Kidney (tissue), 14 donors: ENCODE data around the gene DRD4. TPM values are rescaled to one million over a fixed set of nuclear protein-coding genes. Genes with fewer than 3 reads are reported as not detected.

Experiments used
- DNase-seq, 5 donors: peaks; one replicate each; pipeline ENCODE4 v3.0.0-alpha.2; 2013 to 2020
- FAIRE-seq: peaks from 2 replicates; lab custom pipeline; 2012; peaks lifted over from hg19 to GRCh38; lab: Jason Lieb, UNC
- H3K27ac ChIP-seq, 2 donors: one replicate each; pipeline ENCODE4 v1.7.0; 2013; ENCODE audit warnings: low read depth in 2 of 2, low read length in 2 of 2, inconsistent platforms in 1 of 2
- H3K27me3 ChIP-seq: one replicate; pipeline ENCODE4 v1.7.1; 2013; ENCODE audit warnings: low read length, inconsistent platforms; ENCODE audit not compliant: control insufficient read depth, insufficient read depth
- H3K36me3 ChIP-seq, 3 donors: one replicate each; pipeline versions ENCODE4 v1.7.0 to v1.7.1; 2013; ENCODE audit warnings: low read length in 3 of 3, control low read depth in 1 of 3, inconsistent platforms in 1 of 3; ENCODE audit not compliant: insufficient read depth in 3 of 3, control insufficient read depth in 2 of 3
- H3K4me1 ChIP-seq, 3 donors: one replicate each; pipeline versions ENCODE4 v1.7.0 to v1.7.1; 2013; ENCODE audit warnings: low read length in 3 of 3, inconsistent platforms in 1 of 3, low read depth in 1 of 3; ENCODE audit not compliant: control insufficient read depth in 2 of 3, insufficient read depth in 2 of 3
- H3K4me3 ChIP-seq, 3 donors: one replicate each; pipeline versions ENCODE4 v1.7.0 to v1.8.1; 2013; ENCODE audit warnings: low read length in 3 of 3, control low read depth in 1 of 3, inconsistent platforms in 1 of 3
- H3K9ac ChIP-seq, 3 donors: one replicate each; pipeline versions ENCODE4 v1.7.0 to v1.7.1; 2013; ENCODE audit warnings: low read length in 3 of 3, control low read depth in 1 of 3, inconsistent platforms in 1 of 3
- H3K9me3 ChIP-seq, 3 donors: one replicate each; pipeline versions ENCODE4 v1.7.0 to v1.7.1; 2013; ENCODE audit warnings: low read length in 3 of 3, control low read depth in 1 of 3, inconsistent platforms in 1 of 3; ENCODE audit not compliant: control insufficient read depth in 2 of 3, insufficient read depth in 1 of 3
- intact Hi-C: fragments of 100-400 bp; cut with DNase I; formaldehyde crosslinking; loops from one replicate; pipeline ENCODE4 v1.11.1; 2022
- polyA plus RNA-seq: library from polyadenylated mRNA; stranded (reverse); fragments of 350-450 nt; fragmentation: Illumina TruSeq; extraction: RNeasy Lipid Tissue Mini Kit (QIAGEN cat#74804); gene quantifications from one replicate; pipeline ENCODE4 v1.2.3, GENCODE V29; 2014; ENCODE audit warnings: low read depth, low replicate concordance; ENCODE audit not compliant: insufficient read depth
- total RNA-seq: library from RNA; stranded (reverse); fragmentation: NEBNext Ultra II Directional; extraction: Animal tissue kit (Norgen Biotek cat#: 25700); gene quantifications from one replicate; pipeline ENCODE4 v1.2.1, GENCODE V29; 2021
- TF ChIP-seq, protein P1 (sequence below): IDR thresholded peaks from 3 replicates; pipeline ENCODE4 v1.5.1; 2012; ENCODE audit warnings: mild to moderate bottlenecking, moderate library complexity, borderline replicate concordance; ENCODE audit not compliant: insufficient read depth; ENCODE audit errors: extremely low read depth
- donor health status: control.
- donor health status: control.
- donor health status: control.
- donor health status: control.
- donor health status: control.
- donor health status: DM: yes; HTN: yes; CAD: no.
- donor health status: Normal renal cell carcinoma (clear cell type).

The DRD4 gene
- total and polyA plus RNA-seq, 2 donors from 2014 or later: 0.47 to 1.1 TPM

DNA sequence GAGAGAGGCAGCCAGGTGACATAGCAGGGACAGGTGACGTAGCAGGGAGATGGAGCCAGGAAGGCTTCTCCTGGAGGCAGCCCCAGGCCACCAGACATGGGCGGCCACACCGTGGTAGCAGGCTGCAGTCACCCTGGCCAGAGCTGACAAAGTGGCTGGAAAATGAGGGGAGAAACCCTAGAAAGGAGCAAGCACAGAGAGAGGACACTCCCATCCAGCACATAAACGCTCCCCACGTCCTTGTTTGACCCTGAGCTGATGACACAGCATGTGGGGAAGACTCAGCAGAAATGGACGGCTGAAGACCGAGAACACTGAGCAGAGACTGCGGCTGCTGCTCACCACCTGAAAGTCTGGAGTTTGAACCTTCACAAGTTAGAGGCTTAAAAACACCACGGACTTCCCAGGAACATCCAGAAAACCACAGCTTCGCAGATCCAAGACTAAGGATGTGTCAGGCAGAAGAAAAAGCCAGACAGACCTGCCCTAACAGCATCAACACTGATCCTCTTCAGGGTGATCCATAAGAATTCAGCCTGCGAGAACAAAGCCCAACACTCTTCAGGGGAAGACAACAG, 28.7 kb downstream of the DRD4 start:
- Histone ChIP-seq H3K9me3 (no peaks in the 10 kb centered on the region), H3K36me3 (peaks cover 3 to 7% (median 3%) of the 10 kb centered on the region in 3 donors), H3K27me3 (no peaks in the 10 kb centered on the region), H3K4me1 (peaks cover 0 to 8% (median 5%) of the 10 kb centered on the region in 3 donors), H3K4me3 (no peak overlapping the region), H3K9ac (no peak overlapping the region), H3K27ac (peak overlapping the region; percentile 17 to 65)
- TF ChIP-seq, protein P1, sequence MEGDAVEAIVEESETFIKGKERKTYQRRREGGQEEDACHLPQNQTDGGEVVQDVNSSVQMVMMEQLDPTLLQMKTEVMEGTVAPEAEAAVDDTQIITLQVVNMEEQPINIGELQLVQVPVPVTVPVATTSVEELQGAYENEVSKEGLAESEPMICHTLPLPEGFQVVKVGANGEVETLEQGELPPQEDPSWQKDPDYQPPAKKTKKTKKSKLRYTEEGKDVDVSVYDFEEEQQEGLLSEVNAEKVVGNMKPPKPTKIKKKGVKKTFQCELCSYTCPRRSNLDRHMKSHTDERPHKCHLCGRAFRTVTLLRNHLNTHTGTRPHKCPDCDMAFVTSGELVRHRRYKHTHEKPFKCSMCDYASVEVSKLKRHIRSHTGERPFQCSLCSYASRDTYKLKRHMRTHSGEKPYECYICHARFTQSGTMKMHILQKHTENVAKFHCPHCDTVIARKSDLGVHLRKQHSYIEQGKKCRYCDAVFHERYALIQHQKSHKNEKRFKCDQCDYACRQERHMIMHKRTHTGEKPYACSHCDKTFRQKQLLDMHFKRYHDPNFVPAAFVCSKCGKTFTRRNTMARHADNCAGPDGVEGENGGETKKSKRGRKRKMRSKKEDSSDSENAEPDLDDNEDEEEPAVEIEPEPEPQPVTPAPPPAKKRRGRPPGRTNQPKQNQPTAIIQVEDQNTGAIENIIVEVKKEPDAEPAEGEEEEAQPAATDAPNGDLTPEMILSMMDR: no peak
- peak in 1 of 5 donors; percentile 34 for DNase-seq
- no peak for FAIRE-seq
- intact Hi-C loops: no loop called here

DNA sequence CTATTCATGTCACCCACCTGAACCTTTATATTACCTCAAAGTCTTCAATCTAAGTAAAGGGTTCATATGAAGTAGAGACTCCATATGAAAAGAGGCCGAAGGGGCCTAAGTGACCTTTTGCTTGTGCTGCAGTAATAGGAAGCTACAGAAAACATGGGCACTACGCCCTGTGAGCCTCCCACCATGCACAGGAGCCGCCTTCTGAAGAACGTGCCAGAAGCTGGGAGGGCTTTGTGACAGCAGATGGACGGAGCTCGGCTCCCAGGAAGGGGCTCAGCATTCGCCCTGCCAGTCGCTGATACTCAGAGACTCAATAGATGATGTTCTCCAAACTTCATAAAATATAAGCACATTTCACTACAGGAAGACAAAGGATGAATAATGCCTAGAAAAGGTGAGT, 36.8 kb downstream of the DRD4 start:
- DNase-seq (no peak), FAIRE-seq (no peak)
- Histone ChIP-seq H3K4me1 (no peaks in the 10 kb centered on the region), H3K36me3 (peaks cover 5 to 25% (median 18%) of the 10 kb centered on the region in 3 donors), H3K9me3 (peaks cover 0 to 1% (median 0%) of the 10 kb centered on the region in 3 donors), H3K9ac (no peak overlapping the region), H3K4me3 (no peak overlapping the region), H3K27ac (no peak overlapping the region), H3K27me3 (no peaks in the 10 kb centered on the region)
- intact Hi-C loops: no loop called here
- TF ChIP-seq, protein P1: no peak

DNA sequence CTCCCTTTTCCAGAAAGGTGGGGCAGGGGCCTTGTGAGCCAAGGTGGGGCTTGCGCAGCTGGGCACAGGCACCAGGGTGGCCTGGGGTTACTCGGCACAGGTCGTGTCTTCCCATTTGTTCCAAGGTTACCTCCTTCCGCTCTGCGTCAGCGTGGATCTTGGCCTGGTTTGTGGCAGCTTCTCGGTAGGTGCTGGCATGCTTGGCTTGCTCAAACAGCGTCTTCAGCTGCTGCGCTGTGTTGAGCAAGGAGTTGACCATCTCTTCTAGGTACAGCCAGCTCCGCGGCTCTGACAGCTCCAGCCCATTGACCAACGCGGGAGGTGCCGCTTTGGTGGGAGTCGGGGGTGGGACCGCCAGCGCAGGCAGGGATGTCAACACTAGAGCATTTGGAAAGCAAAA, 37.3 kb downstream of the DRD4 start:
- Histone ChIP-seq H3K9ac (no peak overlapping the region), H3K27ac (no peak overlapping the region), H3K4me1 (no peaks in the 10 kb centered on the region), H3K27me3 (no peaks in the 10 kb centered on the region), H3K9me3 (peaks cover 0 to 1% (median 0%) of the 10 kb centered on the region in 3 donors), H3K36me3 (peaks cover 5 to 25% (median 18%) of the 10 kb centered on the region in 3 donors), H3K4me3 (no peak overlapping the region)
- TF ChIP-seq, protein P1: no peak
- intact Hi-C loops: no loop called here
- FAIRE-seq: no peak
- DNase-seq: no peak
